Measurements from ENCODE around the gene STPG3.

DNA sequence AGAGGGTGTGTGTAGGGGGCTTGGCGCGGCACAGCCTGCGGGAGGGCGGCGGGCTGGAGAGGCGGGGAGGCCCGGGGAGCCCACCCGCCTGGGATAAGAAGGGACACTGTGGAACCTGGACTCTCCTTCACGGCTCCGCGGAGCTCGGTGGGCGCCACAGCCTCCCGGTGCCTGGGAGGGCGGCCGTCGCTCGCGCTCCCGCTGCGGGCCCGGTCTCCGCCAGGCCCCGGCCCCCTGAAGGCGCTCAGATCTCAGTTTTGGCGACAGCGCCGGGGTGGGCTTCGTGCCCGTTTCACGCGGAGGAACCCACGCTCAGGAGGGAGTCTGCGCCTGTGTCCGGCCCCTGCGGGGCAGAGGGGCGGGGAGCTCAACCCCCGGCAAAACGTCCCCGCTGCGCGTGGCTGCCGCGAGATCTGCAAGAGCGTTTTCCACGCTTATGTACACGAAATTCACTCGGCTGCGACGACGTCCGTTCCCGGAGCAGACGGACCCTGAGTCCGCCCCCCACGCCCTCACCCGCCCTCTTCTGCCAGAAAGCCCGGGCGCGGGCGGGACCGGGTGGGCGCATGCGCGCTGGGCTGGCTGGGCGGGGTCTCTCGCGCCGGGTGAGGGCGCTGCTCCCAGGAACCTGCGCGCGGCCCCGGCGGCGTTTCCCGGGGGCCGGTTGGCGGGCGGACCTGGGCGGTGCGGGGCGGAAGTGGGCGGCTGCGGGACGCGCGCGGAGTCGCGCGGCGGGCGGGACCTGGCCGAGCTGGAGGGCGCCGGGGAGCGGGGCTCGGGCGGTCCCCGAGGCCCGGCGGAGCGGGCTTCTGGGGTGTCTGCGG is 3.8 kb downstream of the STPG3 start, which contains the start of gene NELFB:
- TF ChIP-seq POLR2AphosphoS5 (IDR thresholded peaks at IDR 0.05; ENCODE audit: low read depth, low read length) (peak; percentile 74), REST (IDR thresholded peaks at IDR 0.05; ENCODE audit: insufficient read depth in 1 of 2, low read depth in 2 of 2, low read length in 2 of 2) (no peak), TAF1 (IDR thresholded peaks at IDR 0.05; ENCODE audit: borderline replicate concordance, insufficient read depth, low read length) (0 out of 2 replicates have a peak, but pooled peaks have one; percentile 40)

All from PFSK-1 (cell line).